Loucy (cell line): ENCODE results near the gene AGAP3.

ENCODE experiments used
- CTCF ChIP-seq: fragments of 200-600 bp; sonication (generic); conservative IDR thresholded peaks from 2 replicates; pipeline ENCODE4 v1.5.1; 2014; ENCODE audit warnings: mild to moderate bottlenecking, antibody characterized with exemption, low read length
- EZH2phosphoT487 ChIP-seq: fragments of 200-600 bp; IDR thresholded peaks from 2 replicates; pipeline ENCODE4 v1.6.1; 2018; ENCODE audit warnings: antibody characterized with exemption, mild to moderate bottlenecking, moderate library complexity, borderline replicate concordance

- TF ChIP-seq CTCF (no peak), EZH2phosphoT487 (no peak)
Observed at GRCh38 chr7:151064454-151064853, 21.8 kb upstream of the AGAP3 start.
